GM12892 (cell line): ENCODE measurements around the gene FRA10AC1.

Experiments used
- POLR2A ChIP-seq: IDR thresholded peaks from 2 replicates; pipeline ENCODE4 v1.6.1; 2011; ENCODE audit warnings: low read depth, low read length, control low read depth
- POLR2AphosphoS5 ChIP-seq: IDR thresholded peaks from 2 replicates; pipeline ENCODE4 v1.6.1; 2011; ENCODE audit warnings: low read depth, low read length, control low read depth
- TAF1 ChIP-seq: IDR thresholded peaks from 2 replicates; pipeline ENCODE4 v1.6.1; 2011; ENCODE audit warnings: low read depth, mild to moderate bottlenecking, control low read depth, low read length, borderline replicate concordance

GRCh38 chr10:93652857-93653256 lies 49.5 kb downstream of the FRA10AC1 start:
- TF ChIP-seq POLR2A (no peak), POLR2AphosphoS5 (no peak), TAF1 (no peak)
